GM12891 (cell line): Measurements from ENCODE around the gene FBN1.

ENCODE experiments used
- DNase-seq: peaks from one replicate; pipeline ENCODE4 v3.0.0; 2011; ENCODE audit warnings: low spot score; ENCODE audit not compliant: insufficient read length
- FAIRE-seq: peaks from 2 replicates; lab custom pipeline; 2011; peaks lifted over from hg19 to GRCh38; lab: Jason Lieb, UNC
- PAX5 ChIP-seq: IDR thresholded peaks from 2 replicates; pipeline ENCODE4 v1.6.1; 2011; ENCODE audit warnings: low read length, moderate library complexity, mild to moderate bottlenecking; ENCODE audit not compliant: insufficient read depth, severe bottlenecking
- POLR2A ChIP-seq: IDR thresholded peaks from 2 replicates; pipeline ENCODE4 v1.6.1; 2011; ENCODE audit warnings: low read depth, low read length, control low read depth
- POLR2AphosphoS5 ChIP-seq: IDR thresholded peaks from 2 replicates; pipeline ENCODE4 v1.6.1; 2011; ENCODE audit warnings: low read depth, low read length, control low read depth
- POU2F2 ChIP-seq: IDR thresholded peaks from 2 replicates; pipeline ENCODE4 v1.6.1; 2011; ENCODE audit warnings: low read depth, mild to moderate bottlenecking, control low read depth, low read length, moderate library complexity
- SPI1 ChIP-seq: IDR thresholded peaks from 2 replicates; pipeline ENCODE4 v1.6.1; 2011; ENCODE audit warnings: low read depth, low read length, control low read depth
- TAF1 ChIP-seq: IDR thresholded peaks from 2 replicates; pipeline ENCODE4 v1.6.1; 2011; ENCODE audit warnings: low read depth, low read length, control low read depth

Gene FBN1

GRCh38 chr15:48418343-48418742 lies 227.2 kb downstream of the FBN1 start:
- no peak for TF ChIP-seq POU2F2
- TF ChIP-seq POLR2AphosphoS5 = no peak
- no peak for TF ChIP-seq POLR2A
- TF ChIP-seq PAX5 = no peak
- no peak for TF ChIP-seq TAF1
- no peak for TF ChIP-seq SPI1
- no peak for DNase-seq
- FAIRE-seq = no peak

GRCh38 chr15:48416301-48416700 lies 229.2 kb downstream of the FBN1 start:
- TF ChIP-seq TAF1 = no peak
- no peak for TF ChIP-seq POLR2A
- no peak for TF ChIP-seq POLR2AphosphoS5
- no peak for TF ChIP-seq POU2F2
- TF ChIP-seq PAX5 = no peak
- TF ChIP-seq SPI1 = no peak
- FAIRE-seq (no peak), DNase-seq (no peak)

DNA sequence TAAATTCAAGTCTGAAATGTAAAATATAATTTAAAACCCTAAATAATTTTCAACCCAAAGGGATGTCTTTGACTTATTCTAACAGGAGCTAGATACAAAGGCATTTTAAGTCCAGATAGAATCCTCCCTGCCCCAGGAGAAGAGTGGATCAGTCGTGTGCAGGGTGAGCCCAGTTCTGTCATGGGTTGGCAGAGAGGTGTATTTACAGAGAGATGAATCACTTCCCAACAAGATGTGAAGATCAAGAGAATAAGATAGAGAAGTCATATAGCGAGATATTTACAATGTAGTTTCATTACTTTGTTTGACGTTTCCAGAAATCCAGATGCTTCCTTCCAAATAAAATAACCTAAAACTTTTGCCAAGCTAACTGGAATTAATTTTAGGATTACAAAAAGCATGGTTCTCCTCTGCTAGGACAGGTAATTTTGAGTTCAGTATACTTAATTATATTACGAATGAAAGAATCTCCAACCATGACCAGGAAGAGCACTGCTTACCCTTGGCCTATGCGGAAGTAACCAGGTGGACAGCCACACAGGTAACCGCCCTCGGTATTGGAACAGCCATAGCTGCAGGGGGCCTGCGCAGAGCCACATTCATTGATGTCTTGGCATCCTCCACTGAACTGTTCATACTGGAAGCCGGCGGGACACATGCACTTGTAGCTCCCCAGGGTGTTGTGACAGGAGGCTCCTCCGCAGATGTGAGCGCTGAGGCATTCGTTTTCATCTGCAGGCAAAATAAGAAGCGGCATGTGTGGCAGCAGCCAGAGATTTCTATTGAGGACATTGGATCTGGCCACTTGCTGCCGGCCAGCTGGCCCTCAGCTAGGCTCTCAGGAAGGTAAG lies 230.2 kb downstream of the FBN1 start:
- TF ChIP-seq TAF1 (no peak), POLR2AphosphoS5 (no peak), SPI1 (no peak), PAX5 (no peak), POLR2A (no peak), POU2F2 (no peak)
- DNase-seq (no peak), FAIRE-seq (no peak)

DNA sequence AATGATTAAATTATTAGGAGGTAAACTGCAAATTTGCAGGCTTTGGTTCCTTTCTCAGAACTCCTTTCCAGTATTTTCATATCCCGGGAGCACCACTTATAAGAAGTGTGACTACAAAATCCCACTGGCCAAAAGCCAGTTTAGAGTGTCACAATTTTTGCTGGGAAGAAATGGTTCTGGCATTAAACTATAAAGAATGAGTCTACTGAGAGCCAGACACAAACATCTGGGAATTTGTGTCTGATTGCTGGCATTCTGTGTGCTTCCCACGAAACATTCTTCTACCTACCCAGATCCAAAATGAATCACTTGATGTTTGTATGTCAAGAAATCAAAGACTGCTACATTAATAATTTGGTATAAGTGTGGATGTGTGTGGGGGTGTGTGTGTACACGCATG lies 231.5 kb downstream of the FBN1 start:
- TF ChIP-seq POLR2A (no peak), TAF1 (no peak), POLR2AphosphoS5 (no peak), PAX5 (no peak), SPI1 (no peak), POU2F2 (no peak)
- FAIRE-seq = no peak
- DNase-seq = no peak

DNA sequence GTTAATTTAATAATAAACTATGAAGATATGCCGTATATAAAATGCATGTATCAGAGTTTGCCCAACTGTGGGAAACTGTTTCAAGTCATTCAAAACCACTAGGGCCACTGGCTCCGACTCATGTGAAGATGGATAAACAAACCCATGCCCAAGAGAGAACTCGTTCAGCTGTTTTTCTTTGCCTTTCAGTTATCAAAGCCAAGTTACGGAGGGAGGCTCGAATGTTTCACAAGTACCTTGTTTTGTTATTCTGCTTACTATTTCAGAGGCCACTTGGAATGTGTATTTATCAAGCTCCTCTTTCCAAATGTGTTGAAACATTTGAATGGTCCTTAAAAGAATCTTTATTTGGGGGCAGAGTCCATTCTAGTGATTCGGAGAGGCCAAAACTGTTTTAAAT lies 232.2 kb downstream of the FBN1 start:
- TF ChIP-seq POLR2A = no peak
- no peak for TF ChIP-seq POLR2AphosphoS5
- no peak for TF ChIP-seq POU2F2
- TF ChIP-seq SPI1 = no peak
- no peak for TF ChIP-seq PAX5
- TF ChIP-seq TAF1 = no peak
- DNase-seq (no peak), FAIRE-seq (no peak)

DNA sequence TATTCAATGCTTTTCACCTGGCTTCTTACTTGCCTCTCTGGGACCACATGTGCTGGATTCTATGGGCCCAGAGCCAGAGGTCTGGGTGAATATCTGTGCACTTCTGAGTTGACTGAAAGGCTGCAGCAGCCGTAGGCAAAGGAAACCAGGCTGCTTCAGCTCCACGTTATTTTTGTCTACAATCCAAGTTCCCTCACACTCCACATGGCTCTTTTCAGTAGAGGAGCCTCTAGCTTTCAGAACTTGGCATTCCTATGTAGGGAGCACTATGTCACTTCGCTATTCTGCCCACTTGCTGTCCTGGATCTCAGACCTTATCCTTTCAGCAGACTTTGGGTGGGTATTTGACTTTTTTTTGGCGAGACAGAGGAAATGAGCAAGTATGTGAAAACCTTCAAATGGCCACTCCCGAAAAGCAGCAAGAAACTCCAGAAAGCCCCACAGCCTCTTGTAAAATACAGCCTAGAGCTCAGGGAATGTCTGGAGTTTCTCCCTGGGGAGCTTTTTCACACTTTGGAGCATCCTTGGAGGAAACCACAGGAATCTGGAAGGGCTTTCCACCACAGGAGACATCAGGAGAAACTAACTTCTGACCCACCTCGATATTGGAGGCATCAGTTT lies 233.4 kb downstream of the FBN1 start:
- FAIRE-seq (no peak), DNase-seq (no peak)
- no peak for TF ChIP-seq PAX5
- TF ChIP-seq POLR2A = no peak
- TF ChIP-seq TAF1 = no peak
- TF ChIP-seq POU2F2 = no peak
- no peak for TF ChIP-seq POLR2AphosphoS5
- TF ChIP-seq SPI1 = no peak

- FAIRE-seq (no peak), DNase-seq (no peak)
- TF ChIP-seq SPI1 = no peak
- TF ChIP-seq POU2F2 = no peak
- TF ChIP-seq POLR2A = no peak
- TF ChIP-seq POLR2AphosphoS5 = no peak
- no peak for TF ChIP-seq PAX5
- no peak for TF ChIP-seq TAF1
Measured at GRCh38 chr15:48409623-48410022, 235.9 kb downstream of the FBN1 start.

DNA sequence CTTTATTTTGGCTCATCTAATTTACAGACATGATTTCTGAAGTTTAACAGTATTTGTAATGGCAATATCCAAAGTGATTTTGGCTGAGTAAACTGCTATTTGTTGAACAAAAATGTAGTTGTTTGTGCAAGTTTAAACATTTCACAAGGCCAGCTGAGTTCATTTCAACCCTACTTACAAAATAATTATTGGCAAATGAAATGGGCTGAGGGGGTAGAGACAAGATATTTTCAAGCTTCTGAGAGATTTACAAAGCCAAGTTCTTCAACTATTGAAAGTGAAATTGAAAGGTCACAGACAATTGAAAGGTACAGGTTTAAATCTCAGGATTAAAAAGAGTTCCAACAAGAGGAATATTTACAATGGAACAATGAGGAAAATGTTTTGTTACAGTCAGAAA lies 237.2 kb downstream of the FBN1 start:
- FAIRE-seq (no peak), DNase-seq (no peak)
- TF ChIP-seq POLR2A (no peak), POLR2AphosphoS5 (no peak), SPI1 (no peak), POU2F2 (no peak), PAX5 (no peak), TAF1 (no peak)

GRCh38 chr15:48407646-48408045 lies 237.9 kb downstream of the FBN1 start:
- DNase-seq = no peak
- no peak for TF ChIP-seq PAX5
- TF ChIP-seq TAF1 = no peak
- no peak for TF ChIP-seq POLR2AphosphoS5
- TF ChIP-seq SPI1 = no peak
- no peak for TF ChIP-seq POU2F2
- no peak for TF ChIP-seq POLR2A

GRCh38 chr15:48406911-48407310 lies 238.6 kb downstream of the FBN1 start:
- FAIRE-seq (no peak), DNase-seq (no peak)
- no peak for TF ChIP-seq PAX5
- TF ChIP-seq POLR2A = no peak
- no peak for TF ChIP-seq SPI1
- TF ChIP-seq POLR2AphosphoS5 = no peak
- no peak for TF ChIP-seq POU2F2
- no peak for TF ChIP-seq TAF1

More at GRCh38 chr15:48407646-48408045, 237.9 kb downstream of the FBN1 start:
- no peak for FAIRE-seq
